GM21529 (cell line): ENCODE results near the gene LOXL1.

ENCODE experiments used
- ATAC-seq: cut with Tn5 transposase; IDR thresholded peaks from one replicate; pipeline ENCODE4 v1.9.1; 2021; ENCODE audit not compliant: unreplicated experiment

LOXL1 gene

GRCh38 chr15:73926219-73927002 lies at the start of gene LOXL1:
Gene LOXL1 (plus strand): TSS chr15:73926462. CDS start chr15:73926784, 322 bp downstream.
- ATAC-seq = no peak

- no peak for ATAC-seq
Measured at GRCh38 chr15:73879426-73879825, 46.8 kb upstream of the LOXL1 start.

- ATAC-seq = no peak
Measured at GRCh38 chr15:73881579-73882320, 44.5 kb upstream of the LOXL1 start.

- ATAC-seq = no peak
Measured at GRCh38 chr15:73882761-73883419, 43.4 kb upstream of the LOXL1 start.

GRCh38 chr15:73884159-73884558 lies 42.1 kb upstream of the LOXL1 start:
- no peak for ATAC-seq

- ATAC-seq = no peak
Measured at GRCh38 chr15:73885954-73886700, 40.1 kb upstream of the LOXL1 start.

GRCh38 chr15:73886717-73887345 lies 39.4 kb upstream of the LOXL1 start:
- no peak for ATAC-seq

GRCh38 chr15:73887481-73887880 lies 38.8 kb upstream of the LOXL1 start:
- ATAC-seq = no peak

- no peak for ATAC-seq
Measured at GRCh38 chr15:73888224-73889041, 37.8 kb upstream of the LOXL1 start.

- ATAC-seq = no peak
Measured at GRCh38 chr15:73889053-73889761, 37.1 kb upstream of the LOXL1 start.

GRCh38 chr15:73889762-73890124 lies 36.5 kb upstream of the LOXL1 start:
- ATAC-seq = no peak

GRCh38 chr15:73891328-73892315 lies 34.6 kb upstream of the LOXL1 start:
- no peak for ATAC-seq

- ATAC-seq = no peak
Measured at GRCh38 chr15:73892446-73893226, 33.6 kb upstream of the LOXL1 start.

- ATAC-seq = no peak
Measured at GRCh38 chr15:73894133-73894814, 32.0 kb upstream of the LOXL1 start.

GRCh38 chr15:73897441-73898261 lies 28.6 kb upstream of the LOXL1 start:
- no peak for ATAC-seq
